Astrocyte (in vitro differentiated cells and primary cell): ENCODE data around the gene RECK. TPM values are rescaled to one million over a fixed set of nuclear protein-coding genes. Genes with fewer than 3 reads are reported as not detected.
A peak's percentile ranks its signal among the peaks of the same experiment; 100 is the strongest.

ENCODE experiments used
- DNase-seq: peaks from one replicate; pipeline ENCODE4 v3.0.0-alpha.2; 2010; ENCODE audit warnings: low read depth
- FAIRE-seq: peaks from 2 replicates; lab custom pipeline; 2011; peaks lifted over from hg19 to GRCh38; lab: Jason Lieb, UNC
- H2AFZ ChIP-seq: 2 replicates; pipeline ENCODE4 v1.6.0; 2012; ENCODE audit warnings: low read depth, low read length, inconsistent platforms
- H3K27ac ChIP-seq: 2 replicates; pipeline ENCODE4 v1.5.1; 2011; ENCODE audit warnings: low read depth, low read length, inconsistent platforms
- H3K27me3 ChIP-seq: 2 replicates; pipeline ENCODE4 v1.6.0; 2011; ENCODE audit warnings: low read length, inconsistent platforms; ENCODE audit not compliant: insufficient read depth
- H3K36me3 ChIP-seq: 2 replicates; pipeline ENCODE4 v1.5.1; 2011; ENCODE audit warnings: low read length, inconsistent platforms; ENCODE audit not compliant: insufficient read depth
- H3K4me1 ChIP-seq: 2 replicates; pipeline ENCODE4 v1.5.1; 2011; ENCODE audit warnings: low read length, inconsistent platforms; ENCODE audit not compliant: insufficient read depth
- H3K4me2 ChIP-seq: 2 replicates; pipeline ENCODE4 v1.6.0; 2012; ENCODE audit warnings: low read length, inconsistent platforms
- H3K4me3 ChIP-seq: 2 replicates; pipeline ENCODE4 v1.5.1; 2011; ENCODE audit warnings: low read depth, mild to moderate bottlenecking, low read length, inconsistent platforms; ENCODE audit not compliant: insufficient read depth
- H3K79me2 ChIP-seq: 2 replicates; pipeline ENCODE4 v1.6.0; 2012; ENCODE audit warnings: mild to moderate bottlenecking, low read length, inconsistent platforms; ENCODE audit not compliant: insufficient read depth
- H3K9ac ChIP-seq: 2 replicates; pipeline ENCODE4 v1.6.0; 2012; ENCODE audit warnings: mild to moderate bottlenecking, low read length, inconsistent platforms
- H3K9me3 ChIP-seq: 2 replicates; pipeline ENCODE4 v1.5.1; 2012; ENCODE audit warnings: low read depth, mild to moderate bottlenecking, low read length, inconsistent platforms; ENCODE audit not compliant: insufficient read depth
- H4K20me1 ChIP-seq: 2 replicates; pipeline ENCODE4 v1.6.0; 2012; ENCODE audit warnings: low read length, inconsistent platforms; ENCODE audit not compliant: insufficient read depth
- H3K27ac Mint-ChIP-seq: one replicate; pipeline ENCODE4 v1.8.0; 2021; ENCODE audit warnings: mild to moderate bottlenecking, mixed read lengths; ENCODE audit not compliant: unreplicated experiment
- H3K27me3 Mint-ChIP-seq: one replicate; pipeline ENCODE4 v1.8.0; 2021; ENCODE audit warnings: low read depth, mixed read lengths; ENCODE audit not compliant: unreplicated experiment
- H3K36me3 Mint-ChIP-seq: one replicate; pipeline ENCODE4 v1.8.0; 2021; ENCODE audit warnings: low read depth, mixed read lengths; ENCODE audit not compliant: unreplicated experiment
- H3K4me1 Mint-ChIP-seq: one replicate; pipeline ENCODE4 v1.8.0; 2021; ENCODE audit warnings: low read depth, mixed read lengths; ENCODE audit not compliant: unreplicated experiment
- H3K4me3 Mint-ChIP-seq: one replicate; pipeline ENCODE4 v1.8.0; 2021; ENCODE audit warnings: mild to moderate bottlenecking, moderate library complexity, mixed read lengths; ENCODE audit not compliant: unreplicated experiment
- H3K9me3 Mint-ChIP-seq: one replicate; pipeline ENCODE4 v1.8.0; 2021; ENCODE audit warnings: mild to moderate bottlenecking, mixed read lengths; ENCODE audit not compliant: unreplicated experiment
- EZH2 ChIP-seq: IDR thresholded peaks from 2 replicates; pipeline ENCODE4 v1.6.1; 2012; ENCODE audit warnings: mild to moderate bottlenecking, low read length, inconsistent platforms; ENCODE audit not compliant: insufficient read depth
- total RNA-seq: library from RNA; stranded (reverse); gene quantifications from 2 replicates; pipeline ENCODE4 v1.2.1, GENCODE V29; 2021
- TF ChIP-seq, protein P1 (sequence below): IDR thresholded peaks from 2 replicates; pipeline ENCODE4 v1.5.1; 2011; ENCODE audit warnings: low read depth, mild to moderate bottlenecking, inconsistent platforms, low read length, moderate library complexity; ENCODE audit not compliant: insufficient read depth

RECK gene
- total RNA-seq, 1 donor from 2014 or later: 21.6 TPM

DNA sequence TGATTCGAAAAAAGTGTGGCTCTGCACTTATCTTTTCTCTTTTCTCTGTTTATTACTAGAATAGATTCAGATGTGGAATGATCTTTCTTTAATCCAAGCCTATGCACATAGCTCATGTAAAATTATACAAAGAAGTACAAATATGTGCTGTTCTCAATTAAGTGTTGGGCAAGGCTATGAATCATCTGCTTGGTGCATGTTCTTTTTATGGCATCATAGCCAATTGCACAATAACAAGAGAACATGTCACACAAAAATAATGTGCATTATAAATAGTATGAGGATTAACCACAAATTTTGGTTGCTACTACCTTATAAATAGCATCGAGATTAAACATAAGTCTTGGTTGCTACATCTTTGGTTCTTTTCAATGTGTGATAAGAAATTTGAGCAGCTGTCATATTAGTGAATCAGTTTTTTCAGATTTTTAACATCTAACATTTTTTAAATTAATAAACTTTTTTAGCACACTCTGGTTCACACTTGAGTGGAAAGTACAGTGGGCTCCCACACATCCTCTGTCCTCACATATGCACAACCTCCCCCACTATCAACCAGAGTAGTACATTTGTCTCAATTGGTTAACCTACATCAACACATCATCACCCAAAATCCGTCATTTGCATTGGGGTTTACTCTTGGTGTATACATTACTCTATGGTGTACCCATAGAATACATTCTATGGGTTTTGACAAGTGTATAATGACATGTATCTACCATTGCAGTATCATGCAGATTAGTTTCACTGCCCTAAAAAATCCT is 6.8 kb upstream of the RECK start:
- H4K20me1 ChIP-seq: no peaks in the 10 kb centered on the region
- Mint-ChIP-seq H3K4me1 (peaks cover 10% of the 10 kb centered on the region), H3K27me3 (no peaks in the 10 kb centered on the region), H3K9me3 (no peaks in the 10 kb centered on the region), H3K4me3 (no peak overlapping the region), H3K27ac (no peak overlapping the region), H3K36me3 (no peaks in the 10 kb centered on the region)
- FAIRE-seq (peak; percentile 85), DNase-seq (peak; percentile 96)
- TF ChIP-seq EZH2: no peak
- TF ChIP-seq, protein P1, sequence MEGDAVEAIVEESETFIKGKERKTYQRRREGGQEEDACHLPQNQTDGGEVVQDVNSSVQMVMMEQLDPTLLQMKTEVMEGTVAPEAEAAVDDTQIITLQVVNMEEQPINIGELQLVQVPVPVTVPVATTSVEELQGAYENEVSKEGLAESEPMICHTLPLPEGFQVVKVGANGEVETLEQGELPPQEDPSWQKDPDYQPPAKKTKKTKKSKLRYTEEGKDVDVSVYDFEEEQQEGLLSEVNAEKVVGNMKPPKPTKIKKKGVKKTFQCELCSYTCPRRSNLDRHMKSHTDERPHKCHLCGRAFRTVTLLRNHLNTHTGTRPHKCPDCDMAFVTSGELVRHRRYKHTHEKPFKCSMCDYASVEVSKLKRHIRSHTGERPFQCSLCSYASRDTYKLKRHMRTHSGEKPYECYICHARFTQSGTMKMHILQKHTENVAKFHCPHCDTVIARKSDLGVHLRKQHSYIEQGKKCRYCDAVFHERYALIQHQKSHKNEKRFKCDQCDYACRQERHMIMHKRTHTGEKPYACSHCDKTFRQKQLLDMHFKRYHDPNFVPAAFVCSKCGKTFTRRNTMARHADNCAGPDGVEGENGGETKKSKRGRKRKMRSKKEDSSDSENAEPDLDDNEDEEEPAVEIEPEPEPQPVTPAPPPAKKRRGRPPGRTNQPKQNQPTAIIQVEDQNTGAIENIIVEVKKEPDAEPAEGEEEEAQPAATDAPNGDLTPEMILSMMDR: no peak
- no peaks in the 10 kb centered on the region for H3K79me2 ChIP-seq
- H3K4me3 ChIP-seq: no peak overlapping the region
- H3K9me3 ChIP-seq: no peaks in the 10 kb centered on the region
- H3K36me3 ChIP-seq: no peaks in the 10 kb centered on the region
- H3K9ac ChIP-seq: peak overlapping the region; percentile 21
- H3K27me3 ChIP-seq: no peaks in the 10 kb centered on the region
- H3K4me2 ChIP-seq: peak overlapping the region; percentile 52
- peak overlapping the region; percentile 53 for H3K27ac ChIP-seq
- H2AFZ ChIP-seq: no peak overlapping the region
- H3K4me1 ChIP-seq: peaks cover 18% of the 10 kb centered on the region

DNA sequence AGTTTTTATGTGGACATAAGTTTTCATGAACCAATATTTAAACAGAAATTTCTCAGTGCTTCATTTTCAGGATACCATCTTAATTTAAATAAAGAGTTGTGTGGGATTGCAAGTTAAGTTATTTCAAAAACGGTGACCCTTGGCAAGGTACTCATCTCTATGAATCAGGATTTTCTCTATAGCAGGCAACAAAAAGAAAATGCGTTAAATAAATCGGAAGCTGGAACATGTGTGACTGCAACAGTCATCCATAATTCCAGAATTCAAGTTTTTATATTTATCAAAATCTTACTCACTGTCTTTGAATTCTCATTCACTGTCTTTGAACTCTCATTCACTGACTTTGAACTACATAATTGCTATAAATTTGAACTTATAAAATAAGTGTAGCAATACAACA is 5.8 kb upstream of the RECK start:
- Histone ChIP-seq H3K9me3 (no peaks in the 10 kb centered on the region), H4K20me1 (no peaks in the 10 kb centered on the region), H3K27ac (no peak overlapping the region), H3K4me1 (peaks cover 18% of the 10 kb centered on the region), H3K27me3 (no peaks in the 10 kb centered on the region), H3K79me2 (no peaks in the 10 kb centered on the region), H3K4me3 (no peak overlapping the region), H3K36me3 (no peaks in the 10 kb centered on the region), H2AFZ (no peak overlapping the region), H3K4me2 (no peak overlapping the region), H3K9ac (no peak overlapping the region)
- FAIRE-seq: no peak
- no peak for TF ChIP-seq EZH2
- TF ChIP-seq, protein P1: no peak
- H3K36me3 Mint-ChIP-seq: no peaks in the 10 kb centered on the region
- no peaks in the 10 kb centered on the region for H3K9me3 Mint-ChIP-seq
- H3K4me3 Mint-ChIP-seq: no peak overlapping the region
- H3K4me1 Mint-ChIP-seq: peaks cover 10% of the 10 kb centered on the region
- DNase-seq: no peak
- no peaks in the 10 kb centered on the region for H3K27me3 Mint-ChIP-seq
- H3K27ac Mint-ChIP-seq: no peak overlapping the region
